HG03378 (cell line): ENCODE results near the gene C3orf49.

ENCODE experiments used
- ATAC-seq: cut with Tn5 transposase; IDR thresholded peaks from one replicate; pipeline ENCODE4 v1.9.1; 2021; ENCODE audit warnings: mild to moderate bottlenecking, moderate library complexity; ENCODE audit not compliant: unreplicated experiment

Gene C3orf49

DNA sequence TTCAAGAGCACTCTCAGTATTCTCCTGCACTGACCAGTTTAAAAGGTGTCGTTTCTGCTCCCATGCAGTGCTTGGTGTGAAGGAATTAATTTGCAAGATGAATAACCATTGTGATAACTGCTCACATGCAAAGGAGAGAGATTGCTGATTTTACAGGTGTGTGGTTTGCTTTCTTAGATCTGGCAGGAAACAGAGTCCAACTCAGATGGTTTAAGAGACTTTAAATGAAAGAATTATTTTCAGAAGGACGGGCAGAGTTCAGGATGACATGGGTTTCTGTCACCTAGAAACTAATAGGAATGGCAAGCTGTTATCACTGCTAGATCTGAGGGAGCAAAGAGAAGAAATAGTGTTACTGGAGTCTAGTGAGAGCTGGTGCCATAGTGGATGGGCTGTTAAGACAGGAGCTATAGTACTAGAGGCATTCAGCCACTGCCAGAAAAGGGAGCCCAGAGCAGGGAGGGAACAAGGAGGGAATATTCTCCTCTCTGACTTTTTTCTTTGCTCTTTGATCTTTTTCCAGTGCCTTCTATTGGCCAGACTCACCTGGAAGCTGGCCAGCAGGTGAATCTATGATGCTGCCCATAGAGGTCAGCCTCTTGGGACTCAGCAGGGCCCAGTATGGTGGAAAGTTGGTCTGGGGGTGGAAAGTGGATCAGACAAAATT is 59.4 kb downstream of the C3orf49 start:
- no peak for ATAC-seq

DNA sequence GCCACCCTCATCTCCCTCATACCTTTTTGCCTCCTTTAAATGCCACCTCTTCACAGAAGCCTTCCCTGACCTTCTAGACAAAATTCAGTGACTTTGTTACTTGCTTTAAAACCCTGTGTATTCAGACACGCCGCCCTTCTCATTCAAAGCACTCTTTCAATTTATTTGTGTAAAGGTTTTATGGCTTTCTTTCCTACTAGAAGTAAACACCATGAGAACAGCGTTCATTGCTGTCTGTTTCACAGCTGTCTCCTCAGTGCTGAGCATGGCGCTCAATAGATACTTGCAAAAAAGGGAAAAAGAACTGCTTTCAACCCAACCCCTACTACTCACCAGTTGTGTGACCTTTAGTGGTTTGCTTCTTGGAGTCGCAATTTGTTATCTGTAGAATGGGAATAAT is 61.6 kb downstream of the C3orf49 start:
- no peak for ATAC-seq

DNA sequence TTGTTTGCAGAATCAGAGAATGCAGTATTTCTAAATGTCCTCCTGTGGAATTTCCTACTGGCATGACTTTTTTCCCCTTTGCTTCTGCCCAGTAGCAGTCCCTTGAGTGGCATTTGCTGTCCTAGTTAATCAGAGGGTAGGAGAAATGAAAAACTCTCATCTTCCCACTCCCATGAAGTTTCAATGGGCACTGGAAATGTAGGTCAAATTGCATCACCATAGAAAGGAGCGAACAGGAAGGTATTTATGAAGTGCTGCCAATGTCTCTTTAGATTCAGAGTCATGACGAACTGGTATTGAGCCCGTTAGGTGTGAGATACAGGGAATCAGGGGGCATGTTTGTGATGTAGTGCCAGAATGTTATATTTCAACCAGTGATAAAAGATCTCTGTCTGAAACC is 67.8 kb downstream of the C3orf49 start:
- ATAC-seq: no peak

DNA sequence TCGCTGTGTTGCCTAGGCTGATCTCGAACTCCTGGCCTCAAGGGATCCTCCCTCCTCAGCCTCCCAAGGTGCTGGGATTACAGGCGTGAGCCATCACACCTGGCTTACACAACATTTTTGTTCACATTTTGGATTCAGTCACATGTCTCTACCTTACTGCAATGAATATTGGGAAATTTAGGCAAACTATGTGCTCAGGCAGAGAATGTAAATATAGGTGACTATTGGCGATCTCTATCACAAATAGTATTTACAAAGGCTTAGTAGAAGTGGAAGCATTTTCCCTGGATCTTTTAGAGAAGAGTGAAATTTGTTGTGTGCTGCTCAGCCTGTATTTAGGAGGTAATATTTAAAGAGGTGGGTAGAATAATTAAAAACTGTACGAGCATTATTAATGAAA is 72.4 kb downstream of the C3orf49 start:
- no peak for ATAC-seq

DNA sequence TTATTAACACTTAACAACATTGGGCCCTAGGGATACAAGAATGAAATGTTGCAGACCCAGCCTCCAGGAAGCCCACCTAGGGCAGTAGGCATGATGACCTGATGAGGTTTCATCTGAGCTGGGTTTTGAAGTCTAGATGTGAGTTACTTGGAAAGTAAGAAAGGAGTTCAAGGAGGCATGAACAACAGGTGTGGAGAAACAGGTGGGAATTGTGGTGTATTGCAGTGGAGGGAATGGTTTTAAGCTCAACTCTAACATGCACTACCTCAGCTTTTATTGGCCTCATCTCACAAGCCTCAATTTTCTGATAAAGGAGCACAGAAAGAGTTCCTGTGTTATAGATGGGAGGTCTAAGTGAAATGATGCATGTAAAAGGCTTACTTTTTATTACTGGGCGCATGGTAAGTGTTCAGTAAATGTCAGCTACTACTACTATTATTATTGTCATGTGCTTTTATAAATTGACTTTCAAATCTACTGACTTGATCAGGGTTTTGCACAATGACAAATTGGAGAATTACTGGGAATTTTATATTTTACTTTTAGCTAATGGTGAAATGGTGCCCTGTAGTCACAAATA is 73.8 kb downstream of the C3orf49 start:
- ATAC-seq: no peak

DNA sequence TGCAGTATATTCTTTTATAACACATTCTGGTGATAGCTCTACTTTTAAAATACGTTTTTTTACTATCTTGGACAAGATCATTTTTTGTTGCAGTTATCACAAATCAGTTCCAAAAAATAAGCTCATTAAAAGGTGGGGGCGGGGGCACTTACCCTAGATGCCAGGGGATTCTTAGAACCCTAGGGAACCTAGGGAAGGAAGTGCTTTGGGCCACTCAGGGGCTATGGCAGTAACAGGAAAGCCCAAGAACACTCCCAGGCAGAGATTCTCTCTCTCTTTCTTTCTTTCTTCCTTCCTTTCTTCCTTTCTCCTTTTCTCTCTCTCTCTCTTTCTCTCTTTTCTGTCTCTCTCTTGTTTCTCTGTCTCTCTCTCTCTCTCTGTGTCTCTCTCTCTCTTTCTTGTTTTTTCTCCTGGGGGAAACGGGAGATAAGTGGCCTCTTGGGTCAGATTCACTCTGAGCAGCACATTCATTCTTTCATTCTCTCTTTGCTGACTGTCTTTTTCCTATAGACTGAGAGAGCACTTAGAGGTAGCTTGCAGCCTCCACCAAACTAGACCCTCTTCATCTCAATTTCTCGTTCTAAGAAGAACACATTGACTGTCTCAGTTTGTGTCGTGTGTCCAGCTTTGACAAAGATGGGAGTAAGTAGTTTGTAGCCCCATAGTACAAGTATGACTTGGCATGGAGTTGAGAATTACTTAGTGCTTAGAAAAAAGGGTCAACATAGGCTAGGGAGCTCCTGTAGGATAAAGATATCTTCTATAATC is 76.5 kb downstream of the C3orf49 start:
- peak; percentile 19 for ATAC-seq

DNA sequence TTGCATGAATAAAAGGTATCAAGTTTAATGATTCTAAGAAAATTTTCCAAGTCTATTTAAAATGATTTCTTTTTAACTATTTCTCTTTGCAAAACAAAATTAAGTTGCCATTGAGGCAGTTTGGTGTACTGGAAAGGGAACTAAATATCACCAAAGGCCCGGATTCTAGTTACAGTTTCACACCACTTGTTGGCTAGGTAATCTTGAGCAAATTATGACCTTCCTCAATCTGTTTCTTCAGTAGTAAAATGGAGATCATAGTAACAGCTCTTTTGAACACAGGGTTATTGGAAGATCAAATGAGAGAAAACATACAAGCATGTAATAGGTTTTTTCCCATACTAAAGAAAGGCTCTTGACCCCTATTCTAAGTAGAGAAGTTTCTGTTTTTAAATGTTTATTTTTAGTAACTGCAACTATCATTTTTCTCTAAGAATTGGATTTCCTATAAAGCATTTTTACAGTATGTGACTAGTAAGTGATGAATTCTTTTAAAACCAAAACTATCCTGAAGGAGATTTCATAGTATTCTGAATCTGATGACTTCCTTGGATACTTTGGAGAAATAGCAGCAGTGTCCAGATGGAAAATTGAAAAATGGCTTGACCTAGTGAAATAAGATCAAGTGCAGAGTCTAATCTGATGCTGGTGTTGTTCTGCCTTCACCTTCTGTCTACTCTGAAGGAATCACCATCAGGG is 77.4 kb downstream of the C3orf49 start:
- peak; percentile 72 for ATAC-seq
